Nucleus accumbens (tissue), 56 donors: Measurements from ENCODE around the gene ADIG.

ENCODE experiments used
- DNase-seq, 56 donors: peaks; one replicate each; lab custom pipeline; 2025; lab: John Stamatoyannopoulos, UW

ADIG gene

GRCh38 chr20:38600057-38600456 is 19.1 kb downstream of the ADIG start:
- no peak for DNase-seq

- DNase-seq = peak in 12 of 56 donors; percentile 0 to 35 (median 9)
Observed at GRCh38 chr20:38601216-38602184, 20.5 kb downstream of the ADIG start, which contains the start of gene ARHGAP40. Gene ARHGAP40 (plus strand): TSS chr20:38601809.

- no peak for DNase-seq
Observed at GRCh38 chr20:38602185-38602581, 21.2 kb downstream of the ADIG start.

- no peak for DNase-seq
Observed at GRCh38 chr20:38603286-38603685, 22.3 kb downstream of the ADIG start.

GRCh38 chr20:38604873-38605303 is 23.9 kb downstream of the ADIG start:
- no peak for DNase-seq

GRCh38 chr20:38607351-38607750 is 26.4 kb downstream of the ADIG start:
- DNase-seq = no peak

GRCh38 chr20:38608188-38608587 is 27.2 kb downstream of the ADIG start:
- no peak for DNase-seq

- DNase-seq = no peak
Observed at GRCh38 chr20:38609815-38610214, 28.8 kb downstream of the ADIG start.

- no peak for DNase-seq
Observed at GRCh38 chr20:38610521-38610920, 29.5 kb downstream of the ADIG start.

- DNase-seq = no peak
Observed at GRCh38 chr20:38612751-38613515, 31.9 kb downstream of the ADIG start.

GRCh38 chr20:38615283-38615682 is 34.3 kb downstream of the ADIG start:
- no peak for DNase-seq

GRCh38 chr20:38616457-38616856 is 35.5 kb downstream of the ADIG start:
- DNase-seq = no peak

GRCh38 chr20:38617011-38617829 is 36.2 kb downstream of the ADIG start:
- no peak for DNase-seq

GRCh38 chr20:38617830-38618196 is 36.8 kb downstream of the ADIG start:
- DNase-seq = no peak

- no peak for DNase-seq
Observed at GRCh38 chr20:38620441-38620840, 39.4 kb downstream of the ADIG start.

- no peak for DNase-seq
Observed at GRCh38 chr20:38623061-38623460, 42.1 kb downstream of the ADIG start.

- no peak for DNase-seq
Observed at GRCh38 chr20:38624084-38624483, 43.1 kb downstream of the ADIG start.

- no peak for DNase-seq
Observed at GRCh38 chr20:38625896-38626295, 44.9 kb downstream of the ADIG start.

GRCh38 chr20:38626921-38627659 is 46.1 kb downstream of the ADIG start:
- DNase-seq = no peak
